Measurements from ENCODE around the gene KDM5C.

KDM5C gene

GRCh38 chrX:53249408-53250042 is 24.5 kb upstream of the KDM5C start:
- DNase-seq = no peak

- no peak for DNase-seq
Observed at GRCh38 chrX:53247928-53248327, 22.9 kb upstream of the KDM5C start.

- no peak for DNase-seq
Observed at GRCh38 chrX:53246231-53246630, 21.2 kb upstream of the KDM5C start.

GRCh38 chrX:53244610-53245009 is 19.6 kb upstream of the KDM5C start:
- no peak for DNase-seq

- no peak for DNase-seq
Observed at GRCh38 chrX:53242310-53242709, 17.3 kb upstream of the KDM5C start.

GRCh38 chrX:53241558-53241957 is 16.6 kb upstream of the KDM5C start:
- DNase-seq = no peak

GRCh38 chrX:53239474-53239873 is 14.5 kb upstream of the KDM5C start:
- peak in 1 of 2 donors; percentile 6 for DNase-seq

GRCh38 chrX:53237056-53237455 is 12.0 kb upstream of the KDM5C start:
- DNase-seq = no peak

GRCh38 chrX:53236025-53236679 is 11.1 kb upstream of the KDM5C start:
- DNase-seq = no peak

GRCh38 chrX:53235566-53235965 is 10.6 kb upstream of the KDM5C start:
- no peak for DNase-seq

- no peak for DNase-seq
Observed at GRCh38 chrX:53234484-53234883, 9.5 kb upstream of the KDM5C start.

GRCh38 chrX:53233536-53233935 is 8.5 kb upstream of the KDM5C start:
- no peak for DNase-seq

- no peak for DNase-seq
Observed at GRCh38 chrX:53230116-53230515, 5.1 kb upstream of the KDM5C start.

GRCh38 chrX:53227224-53227765 is 2.3 kb upstream of the KDM5C start:
- no peak for DNase-seq

GRCh38 chrX:53223955-53224859 is 800 bp downstream of the KDM5C start:
- DNase-seq = peak in 1 of 2 donors; percentile 54

GRCh38 chrX:53223068-53223693 is 1.8 kb downstream of the KDM5C start:
- DNase-seq = no peak

- DNase-seq = no peak
Observed at GRCh38 chrX:53211391-53211978, 13.5 kb downstream of the KDM5C start.

- DNase-seq = no peak
Observed at GRCh38 chrX:53196678-53197077, 28.3 kb downstream of the KDM5C start.

- no peak for DNase-seq
Observed at GRCh38 chrX:53195401-53195800, 29.6 kb downstream of the KDM5C start.

GRCh38 chrX:53194308-53194707 is 30.7 kb downstream of the KDM5C start:
- DNase-seq = no peak

GRCh38 chrX:53193093-53193492 is 31.9 kb downstream of the KDM5C start:
- no peak for DNase-seq

- no peak for DNase-seq
Observed at GRCh38 chrX:53190363-53190960, 34.5 kb downstream of the KDM5C start.
